ENCODE data around the gene CRYBG1.
A peak's percentile ranks its signal among the peaks of the same experiment; 100 is the strongest.

Gene CRYBG1

DNA sequence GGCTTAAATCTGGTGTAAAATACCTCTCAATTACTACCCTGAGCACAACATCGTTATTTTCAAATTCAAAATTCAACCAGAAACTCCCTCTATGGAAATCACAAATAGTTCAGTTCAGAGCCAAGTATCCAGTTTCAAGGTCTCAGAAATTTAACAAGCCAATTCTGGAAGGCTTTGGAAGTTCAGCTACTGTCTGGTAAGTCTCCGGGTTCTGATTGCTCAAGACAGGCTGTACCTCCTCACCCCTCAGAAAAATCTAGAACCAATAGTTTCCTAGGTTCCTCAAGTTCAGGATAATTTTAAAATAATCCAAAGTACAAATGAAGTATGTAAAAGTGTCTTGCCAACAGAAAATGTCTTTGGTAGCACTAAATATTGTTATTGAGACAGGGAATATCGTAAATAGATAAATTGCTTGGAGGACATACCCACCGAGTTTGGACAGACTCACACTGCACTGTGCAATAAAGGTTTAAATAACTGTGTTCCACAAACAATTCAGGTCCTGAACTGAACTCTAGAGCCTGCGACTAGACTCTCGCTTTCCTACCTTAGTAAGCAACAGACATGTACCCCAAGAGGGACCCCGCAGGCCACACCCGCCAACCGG, 35.7 kb upstream of the CRYBG1 start:
- in situ Hi-C loops (cut with HindIII; ENCODE audit: low sequenced_read_pairs) = no loop called here
- TF ChIP-seq, protein P1, sequence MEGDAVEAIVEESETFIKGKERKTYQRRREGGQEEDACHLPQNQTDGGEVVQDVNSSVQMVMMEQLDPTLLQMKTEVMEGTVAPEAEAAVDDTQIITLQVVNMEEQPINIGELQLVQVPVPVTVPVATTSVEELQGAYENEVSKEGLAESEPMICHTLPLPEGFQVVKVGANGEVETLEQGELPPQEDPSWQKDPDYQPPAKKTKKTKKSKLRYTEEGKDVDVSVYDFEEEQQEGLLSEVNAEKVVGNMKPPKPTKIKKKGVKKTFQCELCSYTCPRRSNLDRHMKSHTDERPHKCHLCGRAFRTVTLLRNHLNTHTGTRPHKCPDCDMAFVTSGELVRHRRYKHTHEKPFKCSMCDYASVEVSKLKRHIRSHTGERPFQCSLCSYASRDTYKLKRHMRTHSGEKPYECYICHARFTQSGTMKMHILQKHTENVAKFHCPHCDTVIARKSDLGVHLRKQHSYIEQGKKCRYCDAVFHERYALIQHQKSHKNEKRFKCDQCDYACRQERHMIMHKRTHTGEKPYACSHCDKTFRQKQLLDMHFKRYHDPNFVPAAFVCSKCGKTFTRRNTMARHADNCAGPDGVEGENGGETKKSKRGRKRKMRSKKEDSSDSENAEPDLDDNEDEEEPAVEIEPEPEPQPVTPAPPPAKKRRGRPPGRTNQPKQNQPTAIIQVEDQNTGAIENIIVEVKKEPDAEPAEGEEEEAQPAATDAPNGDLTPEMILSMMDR (IDR thresholded peaks at IDR 0.05; ENCODE audit: low read depth, low read length, missing control alignments) = no peak
- H3K4me3 ChIP-seq (ENCODE audit: low read depth, low read length) = peak overlapping the region; percentile 99
- DNase-seq (ENCODE audit: low read depth) = no peak

DNA sequence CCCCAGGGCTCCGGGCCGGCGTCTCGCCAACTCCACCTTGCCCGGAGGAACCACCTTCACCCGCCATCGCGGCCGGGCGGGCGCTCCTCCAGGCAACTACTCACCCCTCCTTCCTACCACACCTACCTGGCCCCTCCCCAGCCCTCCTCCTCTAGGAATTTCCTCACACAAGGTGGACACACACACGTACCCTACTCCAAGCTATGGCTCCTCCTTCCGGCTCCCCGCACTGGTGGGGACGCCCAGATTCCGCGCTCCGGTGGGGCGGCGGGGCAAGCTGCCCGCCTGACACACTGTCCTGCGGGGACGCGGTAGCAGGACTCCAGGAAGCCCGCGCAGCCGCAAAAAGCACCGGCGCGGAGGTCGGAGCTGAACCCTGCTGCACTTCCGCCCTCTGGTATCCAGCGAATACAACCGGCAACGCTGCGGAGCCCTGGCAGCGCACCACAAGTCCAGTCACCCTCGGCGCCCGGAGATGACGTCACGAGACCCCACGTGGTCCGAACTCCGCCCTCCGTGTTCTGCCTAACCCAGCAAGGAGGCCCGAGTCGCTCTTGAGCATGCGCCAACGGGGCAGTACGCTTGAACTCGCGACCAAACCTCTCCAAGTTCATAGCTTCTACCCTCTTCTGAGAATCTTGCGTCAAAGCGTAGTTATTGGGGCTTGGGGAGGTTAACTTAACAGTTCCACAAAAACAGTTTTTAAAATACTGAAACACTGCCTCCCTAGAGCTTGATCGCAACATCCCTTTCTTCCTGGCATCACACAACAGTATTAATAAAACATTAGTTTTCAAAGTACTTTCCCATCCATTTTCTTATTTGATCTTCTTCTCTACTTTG, 35.0 kb upstream of the CRYBG1 start, which contains the start of gene ATG5:
ATG5 (minus strand) TSS at position 425 of the 843 bp plus-strand sequence. CDS start 9,552 bp downstream, outside the sequence.
- peak within 1 kb of the TSS; percentile 99 for H3K4me3 ChIP-seq (ENCODE audit: low read depth, low read length)
- TF ChIP-seq, protein P1 (IDR thresholded peaks at IDR 0.05; ENCODE audit: low read depth, low read length, missing control alignments) = no peak
- in situ Hi-C loops (cut with HindIII; ENCODE audit: low sequenced_read_pairs) = no loop called here
- peak; percentile 96 for DNase-seq (ENCODE audit: low read depth)

GRCh38 chr6:106334646-106335448, 25.7 kb upstream of the CRYBG1 start:
- peak; percentile 31 for DNase-seq (ENCODE audit: low read depth)
- H3K4me3 ChIP-seq (ENCODE audit: low read depth, low read length) = no peak overlapping the region
- in situ Hi-C loops (cut with HindIII; ENCODE audit: low sequenced_read_pairs) = no loop called here
- TF ChIP-seq, protein P1 (IDR thresholded peaks at IDR 0.05; ENCODE audit: low read depth, low read length, missing control alignments) = peak; percentile 59

DNA sequence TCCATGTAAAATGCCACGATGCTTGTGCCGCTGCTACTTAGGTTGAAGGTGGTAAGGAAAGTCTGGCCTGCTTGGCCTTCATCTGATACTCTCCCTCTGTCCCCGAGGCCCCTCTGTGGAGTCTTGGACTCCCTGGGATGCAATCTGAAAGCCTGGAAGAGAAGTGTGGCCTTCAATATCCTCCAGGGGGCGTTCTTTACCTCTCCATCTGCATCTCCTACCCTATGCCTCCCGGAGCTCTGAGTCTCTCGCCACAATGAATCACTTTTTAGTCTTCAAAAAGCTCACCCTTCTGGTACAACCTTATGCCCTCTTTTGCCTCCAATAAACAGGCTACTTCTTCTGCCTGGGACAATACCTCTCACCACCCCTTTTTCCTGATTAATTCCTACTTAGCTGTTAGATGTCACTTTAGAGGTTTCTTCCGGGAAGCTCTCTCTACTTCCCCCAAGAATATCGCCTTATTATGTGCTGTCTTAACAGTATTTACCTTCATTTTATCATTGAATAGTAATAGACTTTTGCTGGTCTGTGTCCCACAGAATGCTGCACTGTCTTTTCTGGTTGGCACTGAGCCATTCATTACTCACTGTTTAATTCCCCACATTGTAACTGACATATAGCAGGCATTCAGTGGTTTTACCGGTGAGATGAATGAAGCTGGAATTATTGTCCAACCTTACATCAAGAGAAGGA, 21.0 kb upstream of the CRYBG1 start:
- DNase-seq (ENCODE audit: low read depth) = peak; percentile 42
- no peak overlapping the region for H3K4me3 ChIP-seq (ENCODE audit: low read depth, low read length)
- in situ Hi-C loops (cut with HindIII; ENCODE audit: low sequenced_read_pairs) = no loop called here
- TF ChIP-seq, protein P1 (IDR thresholded peaks at IDR 0.05; ENCODE audit: low read depth, low read length, missing control alignments) = peak; percentile 88

GRCh38 chr6:106347219-106347618, 13.3 kb upstream of the CRYBG1 start:
- no peak for DNase-seq (ENCODE audit: low read depth)
- no peak overlapping the region for H3K4me3 ChIP-seq (ENCODE audit: low read depth, low read length)
- in situ Hi-C loops (cut with HindIII; ENCODE audit: low sequenced_read_pairs) = no loop called here
- TF ChIP-seq, protein P1 (IDR thresholded peaks at IDR 0.05; ENCODE audit: low read depth, low read length, missing control alignments) = no peak

- no peak for DNase-seq (ENCODE audit: low read depth)
- TF ChIP-seq, protein P1 (IDR thresholded peaks at IDR 0.05; ENCODE audit: low read depth, low read length, missing control alignments) = no peak
- H3K4me3 ChIP-seq (ENCODE audit: low read depth, low read length) = no peak overlapping the region
- in situ Hi-C loops (cut with HindIII; ENCODE audit: low sequenced_read_pairs) = no loop called here
Measured at GRCh38 chr6:106356378-106356777, 4.1 kb upstream of the CRYBG1 start.

Measured in astrocyte of the cerebellum (primary cell).